H9 (cell line): ENCODE data around the gene RETREG3. TPM values are rescaled to one million over a fixed set of nuclear protein-coding genes. Genes with fewer than 3 reads are reported as not detected.

Experiments used
- DNase-seq: peaks from one replicate; pipeline ENCODE4 v3.0.0-alpha.2; 2017
- H2AFZ ChIP-seq: one replicate; pipeline ENCODE4 v1.6.1; 2013; ENCODE audit warnings: mild to moderate bottlenecking, low read length, control low read depth, moderate library complexity
- H2AK5ac ChIP-seq: 2 replicates; pipeline ENCODE4 v1.6.1; 2013; ENCODE audit warnings: low read length, control low read depth, mixed read lengths; ENCODE audit not compliant: insufficient read length
- H2BK120ac ChIP-seq: one replicate; pipeline ENCODE4 v1.6.1; 2013; ENCODE audit warnings: low read depth, mild to moderate bottlenecking, low read length, control low read depth, inconsistent platforms; ENCODE audit not compliant: poor library complexity, severe bottlenecking
- H2BK12ac ChIP-seq: 2 replicates; pipeline ENCODE4 v1.6.1; 2013; ENCODE audit warnings: low read length, control low read depth, mixed read lengths, low read depth; ENCODE audit not compliant: insufficient read length
- H2BK15ac ChIP-seq: 2 replicates; pipeline ENCODE4 v1.6.1; 2013; ENCODE audit warnings: low read depth, low read length, control low read depth
- H2BK20ac ChIP-seq: one replicate; pipeline ENCODE4 v1.6.1; 2013; ENCODE audit warnings: low read depth, mild to moderate bottlenecking, low read length, control low read depth, inconsistent platforms; ENCODE audit not compliant: poor library complexity, severe bottlenecking
- H2BK5ac ChIP-seq: 2 replicates; pipeline ENCODE4 v1.6.1; 2013; ENCODE audit warnings: low read length, control low read depth, mixed read lengths; ENCODE audit not compliant: insufficient read length
- H3K14ac ChIP-seq: 2 replicates; pipeline ENCODE4 v1.6.1; 2013; ENCODE audit warnings: low read length, control low read depth; ENCODE audit not compliant: insufficient read depth
- H3K18ac ChIP-seq: 2 replicates; pipeline ENCODE4 v1.6.1; 2013; ENCODE audit warnings: low read depth, mild to moderate bottlenecking, mixed read lengths, low read length, control low read depth; ENCODE audit not compliant: insufficient read length
- H3K23ac ChIP-seq: 2 replicates; pipeline ENCODE4 v1.6.1; 2013; ENCODE audit warnings: low read length, control low read depth, mixed read lengths, low read depth; ENCODE audit not compliant: insufficient read length
- H3K23me2 ChIP-seq: 2 replicates; pipeline ENCODE4 v1.6.1; 2013; ENCODE audit warnings: low read depth, mild to moderate bottlenecking, mixed read lengths, low read length, control low read depth; ENCODE audit not compliant: insufficient read length, poor library complexity, severe bottlenecking
- H3K27ac ChIP-seq: 2 replicates; pipeline ENCODE4 v1.5.1; 2013; ENCODE audit warnings: low read length, control low read depth, mixed read lengths, low read depth; ENCODE audit not compliant: insufficient read length
- H3K27me3 ChIP-seq: 2 replicates; pipeline ENCODE4 v1.6.1; 2013; ENCODE audit warnings: low read length, control low read depth, inconsistent platforms; ENCODE audit not compliant: insufficient read depth
- H3K4ac ChIP-seq: 2 replicates; pipeline ENCODE4 v1.6.1; 2013; ENCODE audit warnings: low read depth, mild to moderate bottlenecking, control low read depth, inconsistent platforms, low read length, moderate library complexity
- H3K4me1 ChIP-seq: 2 replicates; pipeline ENCODE4 v1.6.1; 2013; ENCODE audit warnings: low read length, control low read depth, inconsistent platforms; ENCODE audit not compliant: insufficient read depth
- H3K4me2 ChIP-seq: 2 replicates; pipeline ENCODE4 v1.6.1; 2013; ENCODE audit warnings: low read length, control low read depth, mixed read lengths; ENCODE audit not compliant: insufficient read length, insufficient read depth
- H3K56ac ChIP-seq: 2 replicates; pipeline ENCODE4 v1.6.1; 2013; ENCODE audit warnings: low read depth, mild to moderate bottlenecking, mixed read lengths, low read length, control low read depth; ENCODE audit not compliant: insufficient read length
- H3K79me1 ChIP-seq: 2 replicates; pipeline ENCODE4 v1.6.1; 2013; ENCODE audit warnings: low read depth, mild to moderate bottlenecking, moderate library complexity, low read length, control low read depth, inconsistent platforms; ENCODE audit not compliant: insufficient read depth, poor library complexity, severe bottlenecking
- H3K79me2 ChIP-seq: 2 replicates; pipeline ENCODE4 v1.6.1; 2013; ENCODE audit warnings: low read length, control low read depth, inconsistent platforms; ENCODE audit not compliant: insufficient read depth
- H3K9ac ChIP-seq: 2 replicates; pipeline ENCODE4 v1.6.1; 2013; ENCODE audit warnings: low read length, control low read depth, mixed read lengths; ENCODE audit not compliant: insufficient read length; ENCODE audit errors: extremely low read depth
- H3K9me3 ChIP-seq: one replicate; pipeline ENCODE4 v1.6.1; 2013; ENCODE audit warnings: low read depth, low read length, inconsistent platforms; ENCODE audit not compliant: control insufficient read depth
- H3T11ph ChIP-seq: one replicate; pipeline ENCODE4 v1.6.1; 2013; ENCODE audit warnings: mild to moderate bottlenecking, low read length, control low read depth, inconsistent platforms
- H4K20me1 ChIP-seq: one replicate; pipeline ENCODE4 v1.6.1; 2013; ENCODE audit not compliant: control insufficient read depth, insufficient read length, insufficient read depth
- H4K5ac ChIP-seq: 2 replicates; pipeline ENCODE4 v1.6.1; 2013; ENCODE audit warnings: low read depth, mild to moderate bottlenecking, mixed read lengths, low read length, control low read depth; ENCODE audit not compliant: insufficient read length
- H4K8ac ChIP-seq: replicated peaks from 2 replicates; pipeline ENCODE4 v1.6.1; 2013; ENCODE audit warnings: low read length, control low read depth, mixed read lengths, low read depth; ENCODE audit not compliant: insufficient read length
- H4K91ac ChIP-seq: 2 replicates; pipeline ENCODE4 v1.6.1; 2013; ENCODE audit warnings: low read depth, mild to moderate bottlenecking, moderate library complexity, mixed read lengths, low read length, control low read depth; ENCODE audit not compliant: insufficient read length
- H3K27ac Mint-ChIP-seq, 3 experiments: 2 replicates in 2 of 3; 3 replicates in 1 of 3; pipeline ENCODE4 v1.8.0; 2020 to 2021; ENCODE audit warnings: mixed read lengths in 3 of 3, mild to moderate bottlenecking in 1 of 3, moderate library complexity in 1 of 3
- H3K27me3 Mint-ChIP-seq: 2 replicates; pipeline ENCODE4 v1.8.0; 2021; ENCODE audit warnings: low read depth, mild to moderate bottlenecking, moderate library complexity, mixed read lengths
- H3K36me3 Mint-ChIP-seq, 3 experiments: 2 replicates in 2 of 3; 3 replicates in 1 of 3; pipeline ENCODE4 v1.8.0; 2020 to 2021; ENCODE audit warnings: low read depth in 3 of 3, mixed read lengths in 3 of 3; ENCODE audit not compliant: insufficient read depth in 1 of 3
- H3K4me1 Mint-ChIP-seq, 2 experiments: 2 replicates each; pipeline ENCODE4 v1.8.0; 2020; ENCODE audit warnings: mixed read lengths in 2 of 2
- H3K4me3 Mint-ChIP-seq, 2 experiments: 2 replicates in 1 of 2; 3 replicates in 1 of 2; pipeline ENCODE4 v1.8.0; 2020 to 2021; ENCODE audit warnings: mild to moderate bottlenecking in 2 of 2, mixed read lengths in 2 of 2, moderate library complexity in 1 of 2
- H3K9me3 Mint-ChIP-seq, 2 experiments: 2 replicates in 1 of 2; 3 replicates in 1 of 2; pipeline ENCODE4 v1.8.0; 2020; ENCODE audit warnings: mild to moderate bottlenecking in 2 of 2, mixed read lengths in 2 of 2, moderate library complexity in 1 of 2
- CTCF ChIP-seq: fragments of 200-600 bp; sonication (generic); conservative IDR thresholded peaks from 3 replicates; pipeline ENCODE4 v1.8.0; 2021; ENCODE audit warnings: antibody characterized with exemption, mild to moderate bottlenecking
- WGBS: extraction: QIAGEN DNeasy Blood & Tissue Kit; methylation state at CpG from one replicate; pipeline ENCODE4 v1.1.7; 2013; ENCODE audit warnings: missing lambda C conversion rate, low lambda C conversion rate, mixed read lengths; ENCODE audit not compliant: insufficient read length; ENCODE audit errors: extremely low coverage; 5-methylcytosine and 5-hydroxymethylcytosine counted together
- total RNA-seq: library from RNA; stranded (reverse); gene quantifications from 2 replicates; pipeline ENCODE4 v1.2.1, GENCODE V29; 2021

RETREG3 gene
- total RNA-seq, 1 experiment from 2014 or later = 47.3 TPM

- Histone ChIP-seq H3K9me3 (no peaks in the 10 kb centered on the region), H3K79me1 (no peaks in the 10 kb centered on the region), H3K4me1 (no peaks in the 10 kb centered on the region), H3K23ac (no peak overlapping the region), H3K79me2 (no peaks in the 10 kb centered on the region), H2BK20ac (no peak overlapping the region), H3K27me3 (no peaks in the 10 kb centered on the region; the same call in 1 of the 2 replicates), H2BK12ac (no peak overlapping the region), H3K56ac (no peak overlapping the region), H3K14ac (no peak overlapping the region), H2BK15ac (no peak overlapping the region), H2AFZ (no peak overlapping the region), H3K4me2 (peak overlapping the region; percentile 84), H3K18ac (no peak overlapping the region), H3T11ph (no peak overlapping the region), H3K27ac (no peak overlapping the region), H4K5ac (no peak overlapping the region), H4K91ac (no peak overlapping the region), H3K4ac (no peak overlapping the region), H4K20me1 (no peaks in the 10 kb centered on the region), H2AK5ac (no peak overlapping the region), H3K23me2 (peaks cover 3% of the 10 kb centered on the region), H3K9ac (peak overlapping the region; percentile 68), H2BK120ac (no peak overlapping the region), H2BK5ac (no peak overlapping the region), H4K8ac (no peak overlapping the region)
- DNase-seq = peak; percentile 95
- H3K9me3 Mint-ChIP-seq = no peaks in the 10 kb centered on the region
- H3K4me3 Mint-ChIP-seq = peak overlapping the region; percentile 97 to 99
- WGBS = no CpG with 5 or more reads among the region's 20 CpGs
- peak; percentile 77 for TF ChIP-seq CTCF
- H3K4me1 Mint-ChIP-seq = peaks cover 20 to 21% of the 10 kb centered on the region in 2 experiments
- peaks cover 20 to 72% (median 55%) of the 10 kb centered on the region in 3 experiments; a peak in 6 of 7 replicates for H3K36me3 Mint-ChIP-seq
- H3K27me3 Mint-ChIP-seq = no peaks in the 10 kb centered on the region
- peak overlapping the region; percentile 98 to 100 (median 99) for H3K27ac Mint-ChIP-seq
Observed at GRCh38 chr17:42578282-42578869, 30.8 kb downstream of the RETREG3 start.
